Measurements from ENCODE around the gene MUC22.
"Not testable (repeated sequence)": the region's sequence is repeated elsewhere in the genome, so short reads cannot be mapped to it uniquely, and the experiment has no call there.

MUC22 gene

DNA sequence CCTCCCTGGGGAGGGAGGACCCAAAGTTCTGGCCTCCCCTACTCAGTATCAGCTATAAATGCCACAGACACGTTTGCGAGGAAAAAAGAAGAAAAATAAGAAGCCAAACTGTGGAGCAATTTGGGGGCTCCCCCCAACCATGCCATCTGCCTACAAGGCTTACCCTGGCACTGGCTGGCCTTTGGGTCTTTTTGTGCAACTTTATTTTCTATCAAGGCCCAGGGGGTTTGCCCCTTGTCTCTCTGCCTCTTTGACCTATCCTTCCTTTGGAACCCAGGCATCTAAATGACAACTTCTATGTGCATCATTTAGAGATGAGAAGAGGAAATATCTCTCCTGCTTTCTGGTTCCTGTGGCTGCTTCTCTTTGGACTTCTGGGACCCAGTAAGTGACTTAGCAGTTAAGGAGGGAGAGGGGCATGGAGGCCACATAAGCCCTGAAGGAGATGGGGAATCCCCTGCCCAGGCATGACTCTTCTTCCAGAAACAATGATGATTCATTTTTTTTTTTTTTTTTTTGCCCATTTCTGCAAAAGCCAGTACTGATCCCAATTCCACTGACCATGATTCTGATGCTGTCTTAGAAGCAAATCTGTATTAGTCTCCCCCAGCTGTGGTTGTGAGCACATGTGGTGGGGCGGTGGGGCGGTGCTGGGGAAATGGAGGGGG is at the start of gene MUC22:
TSS of gene MUC22 (plus strand) at position 82 of the 668 bp plus-strand sequence. CDS start at position 315, 233 bp downstream.
- no peak for DNase-seq (ENCODE audit: low read depth in 3 of 3)

DNA sequence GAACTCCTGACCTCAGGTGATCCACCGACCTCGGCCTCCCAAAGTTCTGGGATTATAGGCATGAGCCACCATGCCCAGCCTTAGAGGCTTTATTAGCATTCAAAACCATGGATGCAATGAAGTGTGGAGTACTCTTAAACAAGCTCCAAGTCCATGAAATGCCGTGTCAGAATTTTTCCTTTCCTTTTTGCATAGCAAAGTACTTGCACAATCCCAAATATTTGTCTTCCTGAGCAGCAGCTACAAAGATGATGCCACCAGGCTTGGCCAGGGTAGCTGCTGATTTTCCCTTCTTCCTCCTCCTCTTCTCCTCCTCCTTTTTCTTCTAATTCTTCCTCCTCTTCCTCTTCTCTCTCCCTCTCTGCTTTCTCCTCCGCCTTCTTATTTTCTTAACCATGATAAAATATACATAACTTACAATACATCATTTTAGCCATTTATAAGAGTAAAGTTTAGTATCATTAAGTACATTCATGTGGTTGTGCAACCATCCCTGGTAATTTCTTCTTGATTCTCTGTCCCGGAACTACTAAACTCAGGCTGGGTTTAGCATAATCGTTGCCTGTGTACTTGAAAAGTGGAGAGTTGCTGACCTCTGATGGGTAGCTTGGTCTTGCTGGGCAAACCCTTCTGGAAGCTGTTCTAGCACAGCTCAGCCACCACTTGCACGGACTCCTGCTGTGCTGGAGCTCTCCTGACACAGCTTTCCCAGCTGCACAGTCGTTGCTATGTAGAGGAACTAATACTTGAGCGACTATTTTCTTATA is 49.2 kb upstream of the MUC22 start:
- DNase-seq (ENCODE audit: low read depth in 3 of 3): no peak

GRCh38 chr6:30962716-30963115 is 47.6 kb upstream of the MUC22 start:
- DNase-seq (ENCODE audit: low read depth in 3 of 3): no peak

DNA sequence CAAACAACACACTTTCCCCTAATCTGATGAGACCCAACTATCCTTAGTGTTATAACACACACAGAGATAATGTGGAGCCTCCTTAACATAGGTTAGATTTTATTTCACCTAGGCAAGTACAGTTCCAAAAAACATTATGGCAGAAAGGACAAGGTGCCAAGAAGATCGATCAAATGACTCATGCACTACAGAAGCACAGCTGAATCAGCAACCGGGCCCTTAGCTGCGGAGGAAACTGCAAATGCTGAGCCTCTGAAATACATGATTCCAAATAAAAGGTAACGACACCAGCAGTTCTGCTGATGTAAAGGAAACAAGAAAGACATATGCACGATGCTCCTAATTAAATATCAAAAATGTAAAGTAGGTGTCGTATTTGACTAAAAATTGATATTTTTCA is 46.6 kb upstream of the MUC22 start:
- DNase-seq (ENCODE audit: low read depth in 3 of 3): no peak

- no peak for DNase-seq (ENCODE audit: low read depth in 3 of 3)
Observed at GRCh38 chr6:30964075-30964474, 46.2 kb upstream of the MUC22 start.

GRCh38 chr6:30965140-30965601 is 45.1 kb upstream of the MUC22 start:
- no peak for DNase-seq (ENCODE audit: low read depth in 3 of 3)

DNA sequence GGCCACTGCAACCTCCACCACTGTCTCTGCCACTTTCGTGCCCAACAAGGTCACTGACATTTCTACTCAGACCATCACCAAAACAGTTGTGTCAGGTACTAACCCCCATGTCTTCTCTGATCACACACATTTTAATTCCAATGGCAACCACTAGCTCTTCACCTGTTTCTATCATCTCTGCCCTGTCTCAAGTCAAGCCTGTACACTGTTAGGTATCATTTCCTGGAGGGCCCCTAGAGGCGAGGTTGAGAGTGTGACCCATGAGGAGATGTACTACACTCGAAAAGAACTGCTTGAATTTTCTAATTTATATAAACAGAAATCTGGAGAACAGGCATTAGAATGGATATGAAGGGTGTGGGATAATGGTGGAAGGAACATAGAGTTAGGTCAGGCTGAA is 44.1 kb upstream of the MUC22 start:
- DNase-seq (ENCODE audit: low read depth in 3 of 3): no peak

- not testable (repeated sequence) for DNase-seq (ENCODE audit: low read depth in 3 of 3)
Observed at GRCh38 chr6:30969171-30969570, 41.1 kb upstream of the MUC22 start.

- no peak for DNase-seq (ENCODE audit: low read depth in 3 of 3)
Observed at GRCh38 chr6:30970946-30971345, 39.3 kb upstream of the MUC22 start.

GRCh38 chr6:30972816-30973215 is 37.5 kb upstream of the MUC22 start:
- no peak for DNase-seq (ENCODE audit: low read depth in 3 of 3)

DNA sequence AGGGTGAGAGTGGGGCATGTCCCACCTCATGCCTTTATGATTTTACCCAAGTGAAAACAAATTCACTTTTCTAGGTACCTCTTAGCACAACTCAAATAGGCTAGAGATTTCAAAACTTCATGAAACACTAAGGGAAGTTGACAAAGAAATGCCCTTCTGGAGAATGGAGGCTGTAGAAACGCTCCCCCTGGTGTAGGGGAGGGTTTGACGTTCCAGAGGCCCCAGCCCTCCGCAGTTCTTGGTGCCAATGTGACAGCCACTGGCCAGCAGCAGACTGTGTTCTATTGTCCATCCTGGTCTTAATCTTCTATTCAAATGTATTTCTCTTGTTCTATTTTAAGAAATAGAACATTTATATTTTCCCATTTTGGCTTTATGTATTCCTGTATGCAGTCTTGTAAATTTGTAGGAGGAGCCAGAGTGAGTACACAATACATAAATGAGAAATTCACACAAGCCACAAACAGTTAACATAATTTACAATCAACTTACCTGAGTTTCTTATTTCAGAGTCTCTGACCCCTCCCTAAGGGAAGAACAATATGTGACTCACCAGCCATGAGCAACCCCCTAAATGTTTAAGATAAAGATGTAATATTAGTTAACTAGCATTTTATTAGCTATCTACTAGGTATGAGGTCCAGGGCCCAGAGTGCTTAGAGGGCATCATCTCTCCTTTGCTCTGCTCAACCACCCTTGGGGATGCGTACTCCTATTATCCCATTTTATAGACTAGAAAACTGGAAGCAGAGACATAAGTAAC is 35.6 kb upstream of the MUC22 start:
- DNase-seq (ENCODE audit: low read depth in 3 of 3): no peak

DNA sequence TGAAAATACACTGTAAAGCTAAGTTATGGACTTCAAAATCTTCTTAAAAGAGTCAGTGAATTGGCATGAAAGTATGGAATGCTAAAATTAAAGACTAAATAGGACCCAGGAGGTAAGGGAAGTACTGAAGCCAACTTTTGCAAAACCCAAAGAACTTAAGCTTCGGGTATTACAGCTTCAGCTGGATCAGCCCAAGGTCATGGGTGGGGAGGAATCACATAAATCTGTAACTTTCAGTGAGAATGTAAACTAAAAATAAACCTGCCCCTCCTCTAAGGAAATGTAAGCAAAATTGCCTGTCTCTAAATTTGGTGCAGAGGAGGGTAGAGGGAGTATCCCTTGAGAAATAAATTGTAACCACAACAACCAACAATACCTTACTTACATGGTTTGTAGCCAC is 31.1 kb upstream of the MUC22 start:
- no peak for DNase-seq (ENCODE audit: low read depth in 3 of 3)

DNA sequence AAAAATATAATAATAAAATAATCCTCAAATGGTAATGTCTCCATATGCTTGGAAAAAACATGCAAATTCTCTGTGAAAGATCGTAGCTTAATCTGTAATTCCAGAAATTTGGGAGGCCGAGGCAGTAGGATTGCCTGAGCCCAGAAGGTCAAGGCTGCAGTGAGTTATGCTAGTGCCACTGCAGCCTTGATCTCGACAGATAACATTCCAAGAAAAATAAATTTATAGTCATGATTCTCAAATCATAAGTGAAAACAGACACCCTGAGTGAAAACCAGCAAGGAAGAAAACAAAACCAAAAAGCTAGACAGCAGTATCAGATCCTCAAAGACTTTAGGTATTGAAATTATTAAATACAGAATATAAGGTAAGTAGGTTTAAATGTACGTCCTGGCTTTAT is 30.6 kb upstream of the MUC22 start:
- DNase-seq (ENCODE audit: low read depth in 3 of 3): no peak

GRCh38 chr6:30981942-30982772 is 28.1 kb upstream of the MUC22 start:
- no peak for DNase-seq (ENCODE audit: low read depth in 3 of 3)

DNA sequence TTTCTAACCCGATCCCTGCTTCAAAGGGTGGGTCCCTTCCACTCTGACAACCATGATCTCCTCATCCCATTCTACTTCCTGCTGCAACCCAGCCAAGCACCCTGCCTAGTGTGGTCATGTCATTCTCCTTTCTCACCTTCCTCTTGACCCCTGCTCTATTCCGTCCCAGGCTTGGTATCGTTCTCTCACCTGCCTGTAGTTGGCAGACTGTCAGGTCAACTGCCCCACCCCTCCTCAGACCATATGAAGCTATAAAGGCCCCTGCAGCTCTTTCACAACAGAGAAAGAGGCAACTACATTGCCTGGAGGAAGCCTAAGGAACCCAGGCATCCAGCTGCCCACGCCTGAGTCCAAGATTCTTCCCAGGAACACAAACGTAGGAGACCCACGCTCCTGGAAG is 26.8 kb upstream of the MUC22 start, which contains the start of gene MUC21:
TSS of gene MUC21 (plus strand) at position 280 of the 400 bp plus-strand sequence. CDS start 241 bp downstream, outside the sequence.
- no peak for DNase-seq (ENCODE audit: low read depth in 3 of 3)

DNA sequence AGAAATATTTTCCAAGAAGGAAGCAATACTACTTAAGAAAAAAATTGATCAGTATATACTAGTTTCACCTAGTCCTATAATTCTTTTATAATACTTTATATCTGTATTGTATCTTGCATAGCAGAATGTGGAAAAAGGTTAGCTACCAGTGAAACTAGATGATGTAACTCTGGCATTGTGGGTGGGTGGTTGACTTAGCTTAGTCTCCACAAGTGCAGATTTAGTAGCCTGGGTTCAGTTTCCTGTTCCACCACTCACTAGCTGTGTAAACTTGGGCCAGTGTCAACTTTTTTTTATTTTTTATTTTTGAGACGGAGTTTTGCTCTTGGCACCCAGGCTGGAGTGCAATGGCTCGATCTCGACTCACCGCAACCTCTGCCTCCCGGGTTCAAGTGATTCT is 24.8 kb upstream of the MUC22 start:
- DNase-seq (ENCODE audit: low read depth in 3 of 3): no peak

GRCh38 chr6:30987304-30987703 is 23.0 kb upstream of the MUC22 start:
- no peak for DNase-seq (ENCODE audit: low read depth in 3 of 3)

DNA sequence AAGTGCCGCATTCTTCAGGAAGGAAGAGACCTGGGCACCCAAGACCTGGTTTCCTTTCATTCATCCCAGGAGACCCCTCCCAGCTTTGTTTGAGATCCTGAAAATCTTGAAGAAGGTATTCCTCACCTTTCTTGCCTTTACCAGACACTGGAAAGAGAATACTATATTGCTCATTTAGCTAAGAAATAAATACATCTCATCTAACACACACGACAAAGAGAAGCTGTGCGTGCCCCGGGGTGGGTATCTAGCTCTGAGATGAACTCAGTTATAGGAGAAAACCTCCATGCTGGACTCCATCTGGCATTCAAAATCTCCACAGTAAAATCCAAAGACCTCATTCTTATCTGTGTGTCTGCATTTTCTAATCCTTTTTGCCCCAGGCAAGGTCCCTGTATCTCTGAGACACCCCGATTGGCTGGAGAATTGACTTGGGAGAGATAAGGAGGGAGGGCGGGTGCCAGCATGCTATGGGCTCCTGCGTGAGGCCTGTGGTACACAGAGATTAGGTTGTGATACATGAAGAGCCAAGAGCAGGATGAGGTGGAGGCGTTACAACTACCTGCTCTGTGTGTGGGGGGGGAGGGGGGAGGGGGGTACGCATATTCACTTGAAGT is 22.0 kb upstream of the MUC22 start:
- no peak for DNase-seq (ENCODE audit: low read depth in 3 of 3)

- DNase-seq (ENCODE audit: low read depth in 3 of 3): no peak
Observed at GRCh38 chr6:30990422-30991086, 19.7 kb upstream of the MUC22 start.

- no peak for DNase-seq (ENCODE audit: low read depth in 3 of 3)
Observed at GRCh38 chr6:30991891-30992290, 18.4 kb upstream of the MUC22 start.

DNA sequence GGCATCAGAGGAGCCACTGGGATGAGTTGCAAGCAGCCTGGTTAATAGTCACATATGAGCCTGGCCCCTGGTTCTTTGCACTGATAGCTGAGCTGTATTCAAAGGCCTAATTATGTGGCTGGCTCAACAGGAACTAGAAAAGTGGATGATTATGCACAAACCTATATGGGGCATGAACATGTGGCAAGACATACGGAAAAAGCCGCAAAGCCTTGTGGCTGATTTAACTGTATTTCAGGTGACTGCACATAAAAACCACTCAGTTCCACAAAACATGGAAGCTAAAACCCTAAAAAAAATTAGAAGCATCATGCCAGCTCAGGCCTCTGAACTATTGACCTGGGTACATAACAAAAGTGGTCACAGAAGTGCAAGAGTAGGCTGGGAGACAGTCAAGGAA is 13.0 kb upstream of the MUC22 start:
- no peak for DNase-seq (ENCODE audit: low read depth in 3 of 3)
